Measurements from ENCODE around the gene RBM33.
A peak's percentile ranks its signal among the peaks of the same experiment; 100 is the strongest.

Gene RBM33

GRCh38 chr7:155799514-155799913, 155.1 kb downstream of the RBM33 start:
- no peak for DNase-seq

- no peak for DNase-seq
These were observed 155.8 kb downstream of the RBM33 start for GRCh38 chr7:155800301-155800700.

GRCh38 chr7:155800741-155801267, 156.3 kb downstream of the RBM33 start:
- DNase-seq, result no peak

GRCh38 chr7:155802291-155802690, 157.8 kb downstream of the RBM33 start:
- DNase-seq, result no peak

GRCh38 chr7:155802906-155803417, 158.5 kb downstream of the RBM33 start:
- no peak for DNase-seq

- DNase-seq, result no peak
These were observed 159.2 kb downstream of the RBM33 start for GRCh38 chr7:155803418-155804376.

- DNase-seq, result no peak
These were observed 160.0 kb downstream of the RBM33 start for GRCh38 chr7:155804431-155804831.

- DNase-seq, result peak in 1 of 2 donors; percentile 34
These were observed 160.7 kb downstream of the RBM33 start for GRCh38 chr7:155804897-155805825.

- DNase-seq, result no peak
These were observed 161.3 kb downstream of the RBM33 start for GRCh38 chr7:155805826-155806095.

- DNase-seq, result no peak
These were observed 161.8 kb downstream of the RBM33 start for GRCh38 chr7:155806096-155806871.

- no peak for DNase-seq
These were observed 162.7 kb downstream of the RBM33 start for GRCh38 chr7:155807065-155807671.

- DNase-seq, result no peak
These were observed 163.5 kb downstream of the RBM33 start for GRCh38 chr7:155807789-155808548.

- DNase-seq, result no peak
These were observed 164.3 kb downstream of the RBM33 start for GRCh38 chr7:155808549-155809331.

GRCh38 chr7:155809332-155809946, 165.0 kb downstream of the RBM33 start:
- no peak for DNase-seq

GRCh38 chr7:155809947-155810769, 165.7 kb downstream of the RBM33 start:
- DNase-seq, result no peak

- no peak for DNase-seq
These were observed 166.5 kb downstream of the RBM33 start for GRCh38 chr7:155810770-155811559.

- no peak for DNase-seq
These were observed 167.1 kb downstream of the RBM33 start for GRCh38 chr7:155811560-155811894.
